Iris pigment epithelial cell (primary cell): ENCODE measurements around the gene PROC.

Source experiments
- DNase-seq: peaks from one replicate; pipeline ENCODE4 v3.0.0-alpha.2; 2011; ENCODE audit warnings: low read depth

Gene PROC

GRCh38 chr2:127414638-127415592, 3.3 kb upstream of the PROC start:
- no peak for DNase-seq

GRCh38 chr2:127415593-127416505, 2.4 kb upstream of the PROC start:
- DNase-seq = peak; percentile 30

GRCh38 chr2:127416506-127417001, 1.7 kb upstream of the PROC start:
- DNase-seq = no peak

GRCh38 chr2:127417406-127417805, 821 bp upstream of the PROC start:
- no peak for DNase-seq

- DNase-seq = no peak
Observed at GRCh38 chr2:127419112-127419430, 844 bp downstream of the PROC start.

- DNase-seq = no peak
Observed at GRCh38 chr2:127419448-127420038, 1.3 kb downstream of the PROC start.

GRCh38 chr2:127420039-127420864, 2.0 kb downstream of the PROC start:
- no peak for DNase-seq

- DNase-seq = no peak
Observed at GRCh38 chr2:127421116-127421800, 3.0 kb downstream of the PROC start.

GRCh38 chr2:127421871-127422558, 3.8 kb downstream of the PROC start:
- DNase-seq = no peak

GRCh38 chr2:127422559-127423477, 4.6 kb downstream of the PROC start:
- no peak for DNase-seq

- DNase-seq = no peak
Observed at GRCh38 chr2:127423478-127423843, 5.2 kb downstream of the PROC start.

- no peak for DNase-seq
Observed at GRCh38 chr2:127423880-127424279, 5.7 kb downstream of the PROC start.

- DNase-seq = no peak
Observed at GRCh38 chr2:127424598-127425520, 6.6 kb downstream of the PROC start.

- no peak for DNase-seq
Observed at GRCh38 chr2:127425540-127426490, 7.6 kb downstream of the PROC start.

- no peak for DNase-seq
Observed at GRCh38 chr2:127426501-127427354, 8.5 kb downstream of the PROC start.
